Peyer's patch (tissue), 4 donors: ENCODE results near the gene ABCD1. TPM values are rescaled to one million over a fixed set of nuclear protein-coding genes. Genes with fewer than 3 reads are reported as not detected.

Experiments
- DNase-seq, 3 donors: peaks; one replicate each; pipeline ENCODE4 v3.0.0-alpha.2; 2017 to 2019
- H3K27ac ChIP-seq, 4 donors: fragments of 200-600 bp; sonication (generic); one replicate each; pipeline ENCODE4 v1.5.1; 2016 to 2019
- H3K27me3 ChIP-seq, 2 donors: fragments of 200-600 bp; sonication (generic); one replicate each; pipeline ENCODE4 v1.5.1; 2019
- H3K36me3 ChIP-seq, 3 donors: fragments of 200-600 bp; sonication (generic); one replicate each; pipeline ENCODE4 v1.5.1; 2016 to 2019
- H3K4me1 ChIP-seq, 4 donors: fragments of 200-600 bp; sonication (generic); one replicate each; pipeline ENCODE4 v1.5.1; 2016 to 2019
- H3K4me3 ChIP-seq, 4 donors: fragments of 200-600 bp; sonication (generic); 1 replicate in 3 of 4; 2 replicates in 1 of 4; pipeline ENCODE4 v1.5.1; 2016 to 2019; ENCODE audit warnings: mild to moderate bottlenecking in 1 of 4
- H3K9me3 ChIP-seq, 4 donors: fragments of 200-600 bp; sonication (generic); one replicate each; pipeline ENCODE4 v1.5.1; 2016 to 2019; ENCODE audit warnings: mild to moderate bottlenecking in 1 of 4
- CTCF ChIP-seq, 6 experiments: fragments of 450-650 bp in 4 of 6; fragments of 200-600 bp in 2 of 6; sonication (generic) in 1 of 6; IDR thresholded peaks; one replicate each; pipeline ENCODE4 v1.5.1; 2017 to 2019; ENCODE audit warnings: antibody characterized with exemption in 6 of 6, mild to moderate bottlenecking in 3 of 6, moderate library complexity in 1 of 6
- POLR2A ChIP-seq, 2 donors: fragments of 450-650 bp; IDR thresholded peaks; one replicate each; pipeline ENCODE4 v1.5.1; 2017; ENCODE audit warnings: antibody characterized with exemption in 2 of 2, mild to moderate bottlenecking in 2 of 2, moderate library complexity in 2 of 2
- total RNA-seq, 4 donors: library from RNA; depleted of rRNA; stranded (reverse); fragments of >200 nt; gene quantifications; one replicate each; pipeline ENCODE4 v1.1.0, GENCODE V29; 2016

Gene ABCD1
- total RNA-seq, 4 donors from 2014 or later = 14.9 to 94.2 (median 68.0) TPM

GRCh38 chrX:153717445-153717844 lies 7.2 kb upstream of the ABCD1 start:
- Histone ChIP-seq H3K27me3 (no peaks in the 10 kb centered on the region), H3K4me3 (no peak overlapping the region), H3K4me1 (peaks cover 0 to 9% (median under 1%) of the 10 kb centered on the region in 4 donors), H3K36me3 (peaks cover 0 to 58% (median 0%) of the 10 kb centered on the region in 3 donors), H3K9me3 (no peaks in the 10 kb centered on the region), H3K27ac (no peak overlapping the region)
- no peak for DNase-seq
- TF ChIP-seq POLR2A (IDR thresholded peaks at IDR 0.05) = no peak
- no peak for TF ChIP-seq CTCF (IDR thresholded peaks at IDR 0.05)

- H3K4me3 ChIP-seq = no peak overlapping the region
- no peak for DNase-seq
- no peaks in the 10 kb centered on the region for H3K27me3 ChIP-seq
- TF ChIP-seq POLR2A (IDR thresholded peaks at IDR 0.05) = no peak
- TF ChIP-seq CTCF (IDR thresholded peaks at IDR 0.05) = no peak
- H3K36me3 ChIP-seq = peaks cover 0 to 46% (median 0%) of the 10 kb centered on the region in 3 donors
- peaks cover 0 to 14% (median 5%) of the 10 kb centered on the region in 4 donors for H3K4me1 ChIP-seq
- no peak overlapping the region for H3K27ac ChIP-seq
- no peaks in the 10 kb centered on the region for H3K9me3 ChIP-seq
These were observed 5.4 kb upstream of the ABCD1 start for GRCh38 chrX:153719238-153719637.

DNA sequence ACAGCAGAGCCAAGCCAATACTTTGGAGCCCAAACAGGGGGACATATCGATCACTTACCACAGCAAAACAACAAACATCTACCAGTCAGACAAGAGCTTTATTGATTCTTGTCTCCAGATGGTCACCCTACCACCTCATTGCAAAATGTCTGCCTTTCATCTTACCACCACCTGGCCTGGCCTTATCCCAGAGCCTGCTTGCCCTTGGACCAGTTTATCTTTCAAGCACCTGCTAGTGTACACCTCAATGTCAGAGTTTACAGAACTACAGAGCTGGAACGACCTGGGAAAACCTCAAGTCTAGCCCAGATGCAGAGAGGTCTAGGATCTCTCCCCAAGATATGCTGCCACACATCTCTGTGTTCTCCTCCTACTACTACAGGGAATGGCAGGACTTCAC lies 5.0 kb upstream of the ABCD1 start:
- Histone ChIP-seq H3K27me3 (no peaks in the 10 kb centered on the region), H3K27ac (no peak overlapping the region), H3K4me1 (peaks cover 0 to 14% (median 5%) of the 10 kb centered on the region in 4 donors), H3K4me3 (no peak overlapping the region), H3K9me3 (no peaks in the 10 kb centered on the region), H3K36me3 (peaks cover 0 to 41% (median 0%) of the 10 kb centered on the region in 3 donors)
- TF ChIP-seq POLR2A (IDR thresholded peaks at IDR 0.05) (no peak), CTCF (IDR thresholded peaks at IDR 0.05) (no peak)
- DNase-seq = no peak

- no peak for DNase-seq
- Histone ChIP-seq H3K27ac (peak overlapping the region; percentile 89 to 93 (median 92)), H3K9me3 (no peaks in the 10 kb centered on the region), H3K27me3 (no peaks in the 10 kb centered on the region), H3K36me3 (peaks cover 0 to 30% (median 0%) of the 10 kb centered on the region in 3 donors), H3K4me1 (peaks cover 2 to 43% (median 17%) of the 10 kb centered on the region in 4 donors), H3K4me3 (peak overlapping the region; percentile 63 to 75 (median 68))
- TF ChIP-seq CTCF (IDR thresholded peaks at IDR 0.05) = peak in 1 of 6 experiments; percentile 7
- TF ChIP-seq POLR2A (IDR thresholded peaks at IDR 0.05) = no peak
These were observed 1.8 kb upstream of the ABCD1 start for GRCh38 chrX:153722704-153723350.

DNA sequence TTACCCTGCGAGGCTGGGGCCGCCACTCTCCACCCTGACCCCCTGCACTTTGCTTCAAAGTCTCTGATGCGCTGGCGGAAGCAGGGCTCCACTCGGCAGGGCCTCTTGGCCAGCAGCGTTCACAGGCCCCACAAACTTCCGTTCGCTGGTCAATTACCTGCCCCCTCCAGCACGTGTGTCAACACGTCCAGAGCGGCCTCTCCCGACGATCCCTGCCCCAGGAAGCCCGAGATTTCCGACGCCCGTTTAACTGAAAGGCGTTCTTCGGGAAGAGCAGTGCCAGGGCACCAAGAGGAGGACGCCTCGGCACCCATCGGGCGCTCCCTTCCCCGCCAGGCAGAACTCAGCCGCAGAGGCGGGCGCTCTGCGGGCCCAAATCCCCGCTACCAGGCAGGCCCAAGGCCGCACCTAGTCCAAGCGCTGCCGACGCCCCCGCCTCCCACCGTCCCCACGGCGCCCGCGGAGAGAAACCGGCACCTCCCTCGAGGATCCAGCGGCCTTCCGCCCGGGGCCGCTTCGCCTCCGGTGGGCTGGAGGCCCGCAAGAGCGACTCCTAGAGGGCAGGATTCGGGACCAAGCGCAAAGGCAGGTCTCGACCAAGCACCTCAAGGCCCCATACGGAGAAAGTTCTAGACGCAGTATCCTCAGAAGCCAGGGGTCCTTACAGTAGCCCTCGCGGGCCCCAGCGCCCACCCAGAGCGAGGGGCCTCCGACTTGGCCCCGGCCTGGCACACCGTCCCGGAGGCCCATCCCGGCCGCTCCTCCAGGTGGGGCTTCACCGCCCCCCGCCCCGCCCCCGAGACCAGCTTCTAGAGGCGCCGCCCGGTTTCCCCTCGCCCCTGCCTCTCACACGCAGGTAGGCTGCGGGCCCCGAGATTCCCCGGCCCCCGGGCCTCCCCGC lies 1.1 kb upstream of the ABCD1 start:
- H3K27ac ChIP-seq = peak overlapping the region; percentile 89 to 93 (median 92)
- H3K4me1 ChIP-seq = peaks cover 3 to 51% (median 17%) of the 10 kb centered on the region in 4 donors
- TF ChIP-seq CTCF (IDR thresholded peaks at IDR 0.05) (peak in 2 of 6 experiments; percentile 22 to 24), POLR2A (IDR thresholded peaks at IDR 0.05) (peak; percentile 24 to 26)
- H3K9me3 ChIP-seq = no peaks in the 10 kb centered on the region
- no peaks in the 10 kb centered on the region for H3K27me3 ChIP-seq
- peaks cover 0 to 28% (median 0%) of the 10 kb centered on the region in 3 donors for H3K36me3 ChIP-seq
- peak; percentile 61 to 70 (median 67) for DNase-seq
- peak overlapping the region; percentile 63 to 75 (median 68) for H3K4me3 ChIP-seq
